Kidney (tissue), 14 donors: Measurements from ENCODE around the gene DYNC1I1. TPM values are rescaled to one million over a fixed set of nuclear protein-coding genes. Genes with fewer than 3 reads are reported as not detected.

Source experiments
- DNase-seq, 5 donors: peaks; one replicate each; pipeline ENCODE4 v3.0.0-alpha.2; 2013 to 2020
- FAIRE-seq: peaks from 2 replicates; lab custom pipeline; 2012; peaks lifted over from hg19 to GRCh38; lab: Jason Lieb, UNC
- H3K27ac ChIP-seq, 2 donors: one replicate each; pipeline ENCODE4 v1.7.0; 2013; ENCODE audit warnings: low read depth in 2 of 2, low read length in 2 of 2, inconsistent platforms in 1 of 2
- H3K27me3 ChIP-seq: one replicate; pipeline ENCODE4 v1.7.1; 2013; ENCODE audit warnings: low read length, inconsistent platforms; ENCODE audit not compliant: control insufficient read depth, insufficient read depth
- H3K36me3 ChIP-seq, 3 donors: one replicate each; pipeline versions ENCODE4 v1.7.0 to v1.7.1; 2013; ENCODE audit warnings: low read length in 3 of 3, control low read depth in 1 of 3, inconsistent platforms in 1 of 3; ENCODE audit not compliant: insufficient read depth in 3 of 3, control insufficient read depth in 2 of 3
- H3K4me1 ChIP-seq, 3 donors: one replicate each; pipeline versions ENCODE4 v1.7.0 to v1.7.1; 2013; ENCODE audit warnings: low read length in 3 of 3, inconsistent platforms in 1 of 3, low read depth in 1 of 3; ENCODE audit not compliant: control insufficient read depth in 2 of 3, insufficient read depth in 2 of 3
- H3K4me3 ChIP-seq, 3 donors: one replicate each; pipeline versions ENCODE4 v1.7.0 to v1.8.1; 2013; ENCODE audit warnings: low read length in 3 of 3, control low read depth in 1 of 3, inconsistent platforms in 1 of 3
- H3K9ac ChIP-seq, 3 donors: one replicate each; pipeline versions ENCODE4 v1.7.0 to v1.7.1; 2013; ENCODE audit warnings: low read length in 3 of 3, control low read depth in 1 of 3, inconsistent platforms in 1 of 3
- H3K9me3 ChIP-seq, 3 donors: one replicate each; pipeline versions ENCODE4 v1.7.0 to v1.7.1; 2013; ENCODE audit warnings: low read length in 3 of 3, control low read depth in 1 of 3, inconsistent platforms in 1 of 3; ENCODE audit not compliant: control insufficient read depth in 2 of 3, insufficient read depth in 1 of 3
- intact Hi-C: fragments of 100-400 bp; cut with DNase I; formaldehyde crosslinking; loops from one replicate; pipeline ENCODE4 v1.11.1; 2022
- polyA plus RNA-seq: library from polyadenylated mRNA; stranded (reverse); fragments of 350-450 nt; fragmentation: Illumina TruSeq; extraction: RNeasy Lipid Tissue Mini Kit (QIAGEN cat#74804); gene quantifications from one replicate; pipeline ENCODE4 v1.2.3, GENCODE V29; 2014; ENCODE audit warnings: low read depth, low replicate concordance; ENCODE audit not compliant: insufficient read depth
- total RNA-seq: library from RNA; stranded (reverse); fragmentation: NEBNext Ultra II Directional; extraction: Animal tissue kit (Norgen Biotek cat#: 25700); gene quantifications from one replicate; pipeline ENCODE4 v1.2.1, GENCODE V29; 2021
- TF ChIP-seq, protein P1 (sequence below): IDR thresholded peaks from 3 replicates; pipeline ENCODE4 v1.5.1; 2012; ENCODE audit warnings: mild to moderate bottlenecking, moderate library complexity, borderline replicate concordance; ENCODE audit not compliant: insufficient read depth; ENCODE audit errors: extremely low read depth
- donor health status: control.
- donor health status: control.
- donor health status: control.
- donor health status: control.
- donor health status: control.
- donor health status: DM: yes; HTN: yes; CAD: no.
- donor health status: Normal renal cell carcinoma (clear cell type).

DYNC1I1 gene
- total and polyA plus RNA-seq, 2 donors from 2014 or later: 2.3 to 2.6 TPM

DNA sequence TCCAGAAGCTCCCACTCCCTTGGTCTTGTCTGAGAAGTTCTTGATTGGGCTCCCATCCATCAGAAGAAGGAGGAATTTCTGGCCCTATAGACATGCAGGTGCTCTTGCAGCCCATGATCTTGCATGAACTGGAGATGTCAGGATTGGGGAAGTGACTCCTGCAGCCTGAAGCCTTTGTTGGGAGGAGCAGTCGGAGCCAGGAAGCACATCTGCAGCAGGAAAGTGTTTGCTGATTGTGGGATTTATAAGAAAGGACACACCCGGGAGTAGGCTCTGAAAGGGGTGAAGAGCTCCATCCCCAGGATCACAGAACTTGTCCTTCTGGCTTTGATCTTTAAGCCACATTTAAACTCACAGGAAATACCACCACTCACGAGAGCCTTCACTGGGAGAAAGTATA lies 185.2 kb downstream of the DYNC1I1 start:
- FAIRE-seq (no peak), DNase-seq (no peak)
- Histone ChIP-seq H3K36me3 (no peaks in the 10 kb centered on the region), H3K9ac (no peak overlapping the region), H3K27ac (no peak overlapping the region), H3K4me3 (no peak overlapping the region), H3K4me1 (no peaks in the 10 kb centered on the region), H3K27me3 (no peaks in the 10 kb centered on the region), H3K9me3 (no peaks in the 10 kb centered on the region)
- intact Hi-C loops: no loop called here
- TF ChIP-seq, protein P1, sequence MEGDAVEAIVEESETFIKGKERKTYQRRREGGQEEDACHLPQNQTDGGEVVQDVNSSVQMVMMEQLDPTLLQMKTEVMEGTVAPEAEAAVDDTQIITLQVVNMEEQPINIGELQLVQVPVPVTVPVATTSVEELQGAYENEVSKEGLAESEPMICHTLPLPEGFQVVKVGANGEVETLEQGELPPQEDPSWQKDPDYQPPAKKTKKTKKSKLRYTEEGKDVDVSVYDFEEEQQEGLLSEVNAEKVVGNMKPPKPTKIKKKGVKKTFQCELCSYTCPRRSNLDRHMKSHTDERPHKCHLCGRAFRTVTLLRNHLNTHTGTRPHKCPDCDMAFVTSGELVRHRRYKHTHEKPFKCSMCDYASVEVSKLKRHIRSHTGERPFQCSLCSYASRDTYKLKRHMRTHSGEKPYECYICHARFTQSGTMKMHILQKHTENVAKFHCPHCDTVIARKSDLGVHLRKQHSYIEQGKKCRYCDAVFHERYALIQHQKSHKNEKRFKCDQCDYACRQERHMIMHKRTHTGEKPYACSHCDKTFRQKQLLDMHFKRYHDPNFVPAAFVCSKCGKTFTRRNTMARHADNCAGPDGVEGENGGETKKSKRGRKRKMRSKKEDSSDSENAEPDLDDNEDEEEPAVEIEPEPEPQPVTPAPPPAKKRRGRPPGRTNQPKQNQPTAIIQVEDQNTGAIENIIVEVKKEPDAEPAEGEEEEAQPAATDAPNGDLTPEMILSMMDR: no peak

DNA sequence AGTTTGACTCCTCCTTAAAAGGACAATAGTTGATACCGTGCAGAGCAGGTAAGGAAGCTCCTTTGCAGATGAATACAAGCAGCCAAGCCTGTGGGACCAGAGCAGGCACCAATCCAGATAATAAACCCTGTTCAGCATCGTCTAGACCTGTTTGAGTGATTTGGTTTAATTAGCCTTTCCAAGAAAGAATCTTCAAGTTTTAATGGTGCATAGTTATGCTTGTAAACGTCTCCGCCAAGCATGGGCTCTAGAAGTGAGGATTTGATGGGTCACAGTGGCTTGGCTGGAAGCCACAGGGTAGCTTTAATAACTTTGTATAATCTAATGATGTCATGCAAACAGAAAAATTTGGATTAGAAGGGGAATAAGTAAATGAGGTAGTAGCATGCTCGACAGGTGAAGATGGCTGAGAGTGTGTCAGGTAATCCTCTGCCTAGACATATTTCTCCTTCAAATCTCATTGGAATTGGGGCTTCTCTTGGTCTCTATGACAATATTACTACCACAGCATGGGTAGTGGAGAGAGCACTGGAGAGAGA lies 188.4 kb downstream of the DYNC1I1 start:
- FAIRE-seq: no peak
- H3K36me3 ChIP-seq: no peaks in the 10 kb centered on the region
- no peak overlapping the region for H3K27ac ChIP-seq
- no peaks in the 10 kb centered on the region for H3K27me3 ChIP-seq
- H3K9ac ChIP-seq: no peak overlapping the region
- no peak for DNase-seq
- H3K4me1 ChIP-seq: no peaks in the 10 kb centered on the region
- intact Hi-C loops: no loop called here
- TF ChIP-seq, protein P1: no peak
- no peaks in the 10 kb centered on the region for H3K9me3 ChIP-seq
- no peak overlapping the region for H3K4me3 ChIP-seq

DNA sequence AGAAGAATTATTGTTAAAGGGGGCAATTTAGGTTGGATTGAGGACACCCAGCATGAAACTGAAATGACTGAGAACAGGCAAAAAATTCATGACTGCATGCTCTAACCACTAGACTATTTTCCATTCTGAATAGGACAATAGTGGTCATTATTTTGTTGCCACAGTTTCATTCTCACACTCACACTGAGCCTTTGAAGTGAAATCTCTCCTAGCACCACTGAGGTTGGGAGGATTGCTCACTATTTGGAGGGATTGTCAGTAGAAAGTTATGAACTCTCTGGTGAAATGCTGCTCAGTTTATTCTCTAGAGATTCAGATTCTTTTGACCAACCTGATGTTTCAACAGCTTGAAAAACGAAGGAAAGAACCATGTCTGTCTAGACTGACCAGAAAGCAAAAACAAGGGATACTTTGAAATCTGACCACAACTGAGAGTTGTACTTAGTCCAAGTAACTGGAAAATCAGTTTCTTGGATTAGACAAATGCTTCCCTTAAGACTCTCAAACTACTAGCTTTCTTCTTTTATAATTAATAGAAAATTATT lies 191.2 kb downstream of the DYNC1I1 start:
- no peaks in the 10 kb centered on the region for H3K9me3 ChIP-seq
- DNase-seq (no peak), FAIRE-seq (no peak)
- H3K27ac ChIP-seq: no peak overlapping the region
- TF ChIP-seq, protein P1: no peak
- no peaks in the 10 kb centered on the region for H3K4me1 ChIP-seq
- no peak overlapping the region for H3K9ac ChIP-seq
- no peaks in the 10 kb centered on the region for H3K36me3 ChIP-seq
- intact Hi-C loops: no loop called here
- no peaks in the 10 kb centered on the region for H3K27me3 ChIP-seq
- H3K4me3 ChIP-seq: no peak overlapping the region

DNA sequence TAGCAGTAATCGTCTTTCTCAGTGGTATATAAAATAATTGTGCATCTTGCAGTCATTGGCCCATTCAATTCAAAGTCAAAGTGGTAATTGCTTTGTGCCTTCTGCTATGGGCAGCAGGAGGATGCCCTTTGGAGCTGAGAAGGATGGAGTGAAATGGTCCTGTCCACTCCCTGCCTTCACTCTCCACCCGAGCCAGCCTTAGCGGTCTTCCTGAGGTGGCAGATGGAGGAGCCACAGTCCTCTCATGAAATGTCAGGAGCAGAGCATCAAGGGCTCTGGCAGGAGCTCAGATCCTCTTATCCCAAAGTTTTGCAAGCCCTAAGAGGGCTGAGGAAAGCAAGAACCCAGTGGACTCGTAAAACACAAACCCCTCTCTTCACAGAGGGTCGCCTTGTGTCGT lies 199.4 kb downstream of the DYNC1I1 start:
- no peak for FAIRE-seq
- Histone ChIP-seq H3K9ac (no peak overlapping the region), H3K9me3 (no peaks in the 10 kb centered on the region), H3K27me3 (no peaks in the 10 kb centered on the region), H3K4me3 (no peak overlapping the region), H3K36me3 (no peaks in the 10 kb centered on the region), H3K4me1 (no peaks in the 10 kb centered on the region), H3K27ac (no peak overlapping the region)
- no peak for DNase-seq
- TF ChIP-seq, protein P1: no peak
- intact Hi-C loops: no loop called here
